Measurements from ENCODE around the gene SLC38A10.

SLC38A10 gene

DNA sequence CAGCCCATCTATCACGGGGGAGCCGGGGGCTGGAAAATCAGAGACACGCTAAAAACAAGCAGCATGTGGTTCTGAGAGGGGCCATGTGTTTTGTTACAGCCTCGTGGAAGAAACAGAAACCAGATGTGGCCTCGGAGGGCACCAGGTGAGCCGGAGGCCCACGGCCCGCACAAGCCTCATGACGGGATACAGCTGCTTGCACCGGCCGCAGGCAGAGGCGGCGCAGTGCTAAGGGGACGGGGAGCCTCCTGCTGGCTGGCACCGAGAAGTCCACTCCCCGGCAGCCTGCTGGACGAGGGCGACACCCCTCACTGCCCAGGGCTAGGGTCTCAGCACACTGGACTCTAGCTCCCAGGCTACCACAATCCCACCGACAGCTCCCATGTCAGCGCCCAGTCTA is 36.8 kb downstream of the SLC38A10 start:
- DNase-seq = no peak

DNA sequence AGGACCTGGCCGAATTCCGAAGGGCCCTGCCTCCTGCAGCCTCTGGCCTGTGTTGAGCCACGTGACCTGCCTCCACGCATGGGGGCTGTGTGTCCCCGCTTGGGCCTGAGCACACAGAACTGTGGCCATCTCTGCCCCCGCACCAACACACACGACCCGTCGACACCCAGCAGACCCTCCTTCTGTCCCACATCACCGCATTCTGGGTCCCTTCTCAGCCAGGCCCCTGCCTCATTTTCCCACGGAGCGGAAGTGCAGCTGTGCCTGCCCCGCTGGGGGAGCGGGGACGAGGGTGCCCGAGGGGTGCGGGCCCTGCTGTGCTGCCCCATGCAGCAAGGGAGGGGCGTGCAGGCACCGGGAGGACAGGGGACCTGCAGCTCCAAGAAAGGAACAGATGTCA is 37.6 kb downstream of the SLC38A10 start:
- no peak for DNase-seq

DNA sequence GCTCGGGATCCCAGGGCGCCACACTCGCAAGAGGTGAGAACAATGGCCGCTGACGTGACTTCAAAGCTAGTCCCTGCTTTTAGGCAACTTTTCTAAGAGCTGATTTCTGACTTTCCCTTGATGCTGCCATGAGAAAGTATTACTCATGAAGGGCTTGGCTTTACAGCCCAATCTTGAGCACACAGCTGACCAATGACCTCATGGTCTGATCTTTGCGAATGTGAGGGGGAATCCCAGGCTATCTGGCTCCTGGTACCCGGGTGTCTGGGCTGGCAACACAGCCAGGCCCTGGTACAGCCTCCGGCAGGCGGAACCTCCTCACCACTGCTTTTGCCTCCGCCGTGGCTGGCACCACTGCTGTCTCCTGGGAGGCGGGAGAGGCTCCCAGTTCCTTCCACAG is 38.5 kb downstream of the SLC38A10 start:
- peak in 1 of 56 donors; percentile 17 for DNase-seq

DNA sequence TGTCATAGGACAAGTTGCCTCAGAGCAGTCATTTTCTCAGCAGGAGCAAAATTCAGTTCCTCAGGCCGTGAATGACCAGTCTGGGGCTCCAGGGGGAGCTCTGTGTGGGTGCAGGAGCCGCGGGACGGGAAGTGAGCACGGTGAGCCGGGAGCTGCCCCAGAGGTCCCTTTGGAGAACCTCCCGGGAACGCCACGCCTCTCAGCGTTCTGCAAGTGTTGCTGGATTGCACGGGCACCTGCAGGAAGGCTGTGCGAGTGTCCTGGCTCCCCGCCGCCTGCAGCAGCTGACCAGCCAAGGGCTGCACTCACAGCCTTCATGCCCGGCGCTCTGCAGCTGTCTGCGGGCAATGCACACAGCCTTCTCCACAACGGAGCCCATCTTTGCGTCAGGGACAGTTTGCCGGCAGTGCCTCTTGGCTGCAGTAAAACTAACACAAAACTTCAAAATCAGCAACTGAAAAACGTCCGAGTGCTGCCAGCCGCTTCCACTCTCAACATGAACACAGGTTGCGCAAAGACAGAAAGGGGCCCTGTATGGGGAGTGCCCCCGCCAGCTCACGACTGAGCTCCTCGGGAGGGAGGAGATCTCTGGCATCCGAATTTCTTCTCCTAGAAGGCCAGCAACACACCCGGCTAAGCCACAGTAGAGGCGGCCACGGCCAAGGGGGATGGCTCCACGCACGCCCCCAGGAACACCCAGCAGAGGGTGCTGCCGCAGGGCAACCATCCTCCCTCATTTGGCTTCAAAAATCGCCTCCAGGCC is 40.0 kb downstream of the SLC38A10 start:
- DNase-seq = peak in 39 of 56 donors; percentile 6 to 74 (median 33)

DNA sequence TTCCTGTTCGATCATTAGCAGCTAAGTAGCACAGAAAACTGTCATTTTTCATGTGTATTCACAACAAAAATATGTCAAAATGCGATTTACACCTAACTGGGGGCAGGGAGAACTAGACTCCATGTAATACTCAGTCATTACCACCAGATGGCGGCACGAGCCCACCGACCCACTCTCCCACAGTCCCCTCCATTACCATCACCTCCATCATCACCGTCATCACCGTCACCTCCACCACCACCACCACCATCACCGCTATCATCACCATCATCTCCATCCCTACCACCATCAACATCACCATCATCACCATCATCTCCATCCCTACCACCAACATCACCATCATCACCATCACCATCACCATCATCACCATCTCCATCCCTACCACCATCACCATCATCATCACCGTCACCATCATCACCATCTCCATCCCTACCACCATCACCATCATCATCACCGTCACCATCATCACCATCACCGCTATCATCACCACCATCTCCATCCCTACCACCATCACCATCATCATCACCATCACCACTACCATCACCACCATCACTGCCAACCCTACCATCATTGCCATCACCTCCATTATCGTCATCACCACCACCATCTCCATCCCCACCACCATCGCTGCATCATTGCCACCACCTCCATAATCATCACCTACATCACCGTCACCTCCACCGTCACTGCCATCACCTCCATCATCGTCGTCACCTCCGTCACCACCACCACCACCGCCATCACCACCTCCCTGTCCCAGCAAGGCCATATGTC is 41.6 kb downstream of the SLC38A10 start:
- DNase-seq = peak in 30 of 56 donors; percentile 6 to 70 (median 22)

DNA sequence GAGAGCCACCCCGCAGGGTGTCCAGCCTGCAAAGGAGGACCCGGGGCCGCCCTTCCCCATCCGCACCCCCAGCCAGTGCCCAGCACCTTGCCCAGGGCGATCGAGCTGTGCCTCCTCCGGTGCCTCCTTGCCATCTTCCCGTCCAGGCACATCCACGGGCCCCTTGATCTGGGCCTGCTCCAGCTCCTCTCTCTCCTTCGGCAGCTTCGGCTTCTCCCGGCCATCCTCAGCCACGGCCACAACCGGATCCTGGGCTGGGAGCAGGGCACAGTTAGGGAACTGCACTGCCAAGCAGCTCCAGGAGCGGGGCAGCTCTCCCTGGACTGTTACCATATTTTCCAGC is 42.1 kb downstream of the SLC38A10 start:
- DNase-seq = no peak

DNA sequence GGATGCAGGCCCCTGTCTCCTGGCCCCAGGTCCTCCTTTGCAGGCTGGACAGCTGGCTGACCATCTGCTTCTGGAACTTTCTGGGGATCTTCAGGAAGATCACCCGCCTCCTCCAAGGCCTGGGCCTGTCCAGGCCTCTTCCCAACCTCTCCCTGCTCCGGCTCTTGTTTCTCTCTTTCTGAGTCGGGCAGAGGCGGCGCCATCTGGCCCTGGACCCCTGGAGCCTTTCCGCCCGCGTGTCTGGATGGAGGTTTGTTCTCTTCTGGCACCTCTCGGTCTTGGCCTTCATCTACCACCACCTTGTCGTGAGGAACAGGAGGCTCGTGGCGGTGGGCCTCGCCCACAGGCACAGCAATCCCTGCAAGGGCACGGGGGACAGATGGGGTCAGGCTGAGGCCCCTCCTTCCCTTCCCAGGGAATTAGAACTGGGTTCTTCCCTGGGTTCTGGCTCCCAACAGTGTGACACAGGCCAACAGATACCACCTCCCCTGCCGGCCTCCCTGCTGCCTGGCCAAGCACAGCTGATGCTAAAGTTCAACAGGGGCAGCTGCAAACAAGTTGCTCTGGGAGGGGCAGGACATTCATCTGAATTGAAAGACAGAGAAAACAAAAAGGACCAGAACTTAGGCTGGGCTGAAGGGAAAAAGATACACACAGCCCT is 42.7 kb downstream of the SLC38A10 start:
- no peak for DNase-seq

DNA sequence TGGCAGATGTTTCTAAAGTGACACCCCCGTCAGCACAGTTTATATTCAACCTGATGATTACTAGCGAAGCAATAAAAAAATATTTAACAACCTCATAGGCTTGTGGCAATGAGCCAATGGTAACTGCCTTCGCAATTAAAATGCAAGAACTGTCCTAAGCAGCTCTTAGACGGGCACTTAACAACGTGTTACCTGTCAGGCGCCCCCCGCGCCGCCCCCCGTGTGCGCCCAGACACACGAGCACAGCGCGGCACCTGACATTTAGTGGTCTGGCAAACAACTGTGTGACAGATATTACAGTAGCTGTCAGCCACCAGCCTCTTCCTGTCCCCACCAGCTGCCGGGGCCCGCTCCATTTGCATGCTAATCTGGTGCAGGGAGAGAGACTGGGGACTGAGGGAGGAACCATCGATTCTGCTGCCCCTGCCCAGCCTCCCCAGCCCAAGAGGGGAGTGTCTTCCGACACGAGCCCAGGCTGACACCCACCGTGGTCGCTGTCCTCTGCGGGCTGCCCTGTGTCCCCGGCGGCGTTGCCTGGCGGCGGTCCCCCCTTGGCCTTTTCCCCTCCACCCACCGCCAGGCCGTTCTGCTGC is 43.3 kb downstream of the SLC38A10 start:
- DNase-seq = no peak

DNA sequence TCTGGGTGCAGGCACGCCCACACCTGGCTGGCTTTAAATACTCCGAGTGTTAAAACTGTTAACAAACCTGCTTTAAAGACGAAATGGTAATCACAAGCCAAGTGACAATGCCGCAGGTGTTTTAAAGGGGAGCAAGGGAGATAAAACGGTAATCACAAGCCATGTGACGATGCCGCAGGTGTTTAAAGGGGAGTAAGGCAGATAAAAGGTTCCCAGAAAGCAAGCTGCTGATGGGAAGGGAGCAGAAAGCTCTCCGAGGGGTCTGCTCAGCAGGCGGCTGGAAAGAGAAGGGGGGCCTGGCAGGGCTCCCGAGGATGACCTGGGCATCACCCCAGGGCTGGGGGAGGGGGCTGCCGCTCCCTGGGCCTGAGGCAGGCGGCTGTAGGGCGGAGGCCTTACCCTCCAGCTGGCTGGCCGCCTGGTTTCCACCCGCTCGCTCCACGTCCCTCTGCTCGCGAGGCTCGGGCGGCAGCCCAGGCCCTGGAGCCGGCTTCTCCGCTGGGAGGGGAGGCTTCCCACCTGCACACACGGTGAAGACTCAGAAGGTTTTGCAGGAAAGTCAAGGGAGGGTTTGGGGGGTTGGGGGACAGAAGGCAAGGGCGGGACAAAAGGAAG is 43.9 kb downstream of the SLC38A10 start:
- peak in 3 of 56 donors; percentile 9 to 24 (median 19) for DNase-seq

DNA sequence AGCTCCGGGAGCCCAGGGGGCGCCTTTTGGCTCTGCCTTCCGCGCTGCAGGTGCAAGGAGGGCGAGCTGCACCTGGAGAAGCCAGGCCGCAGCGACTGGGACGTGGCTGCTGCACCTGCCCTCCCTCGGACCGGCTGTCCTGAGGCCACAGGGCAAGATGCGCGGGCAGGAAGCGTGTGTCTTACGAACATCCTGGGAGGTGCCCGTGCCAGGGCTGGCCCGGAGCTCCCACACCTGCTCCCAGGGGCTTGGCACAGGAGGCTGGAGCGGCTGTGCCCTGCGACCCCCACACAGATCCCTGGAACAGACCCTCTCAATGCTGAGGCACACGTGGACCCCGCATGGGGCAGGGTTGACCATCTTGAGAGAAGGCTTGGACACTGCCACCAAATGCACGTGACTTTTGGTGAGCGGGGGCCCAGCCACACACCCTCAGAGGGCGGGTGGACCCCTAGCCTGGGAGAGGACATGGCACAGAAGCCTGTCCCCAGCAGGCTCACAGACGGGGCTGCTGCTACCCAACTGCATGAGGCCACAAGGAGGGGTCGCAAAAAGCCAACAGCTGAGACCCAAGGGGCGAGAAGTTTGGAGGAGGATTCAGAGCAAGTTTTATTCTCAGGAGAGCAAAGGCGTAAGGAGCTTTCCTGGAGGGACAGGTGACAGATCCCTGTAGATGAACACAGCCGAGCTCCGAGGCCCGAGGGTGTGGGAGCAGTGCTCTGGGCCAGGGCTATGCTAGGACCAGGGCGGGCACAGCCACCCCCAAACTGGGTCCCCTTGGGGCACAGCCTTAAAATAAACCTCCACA is 44.6 kb downstream of the SLC38A10 start:
- DNase-seq = no peak

DNA sequence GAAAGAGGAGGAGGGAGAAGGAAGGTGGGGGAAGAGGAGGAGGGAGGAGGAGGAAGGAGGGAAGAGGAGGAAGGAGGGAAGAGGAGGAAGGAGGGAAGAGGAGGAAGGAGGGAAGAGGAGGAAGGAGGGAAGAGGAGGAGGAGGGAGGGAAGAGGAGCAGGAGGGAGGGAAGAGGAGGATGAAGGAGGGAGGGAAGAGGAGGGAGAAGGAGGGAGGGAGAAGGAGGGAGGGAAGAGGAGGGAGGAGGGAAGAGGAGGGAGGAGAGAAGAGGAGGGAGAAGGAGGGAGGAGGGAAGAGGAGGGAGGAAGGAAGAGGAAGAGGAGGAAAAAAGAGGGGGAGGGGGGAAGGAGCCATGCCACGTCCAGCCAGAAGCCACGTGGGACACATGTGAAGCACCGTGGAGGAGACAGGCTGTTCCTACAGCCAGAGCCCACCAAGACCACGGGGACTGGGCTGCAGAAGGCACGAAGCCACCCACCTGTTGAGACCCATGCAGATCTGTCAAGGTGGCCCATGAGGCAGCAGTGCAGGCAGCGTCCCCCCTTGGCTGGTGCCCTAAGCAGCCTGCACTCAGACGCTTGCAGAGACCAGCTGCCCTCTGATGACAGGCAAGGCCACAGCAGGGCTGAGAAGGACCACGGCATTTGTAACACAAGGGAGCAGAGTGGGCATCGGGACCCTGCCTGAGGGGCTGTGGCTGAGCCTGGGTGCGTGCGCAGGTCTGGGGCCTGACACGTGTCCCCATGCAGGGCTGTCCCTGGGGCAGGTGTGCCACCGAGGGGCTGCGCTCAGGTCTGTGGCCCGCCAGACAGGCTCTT is 45.7 kb downstream of the SLC38A10 start:
- DNase-seq = no peak

DNA sequence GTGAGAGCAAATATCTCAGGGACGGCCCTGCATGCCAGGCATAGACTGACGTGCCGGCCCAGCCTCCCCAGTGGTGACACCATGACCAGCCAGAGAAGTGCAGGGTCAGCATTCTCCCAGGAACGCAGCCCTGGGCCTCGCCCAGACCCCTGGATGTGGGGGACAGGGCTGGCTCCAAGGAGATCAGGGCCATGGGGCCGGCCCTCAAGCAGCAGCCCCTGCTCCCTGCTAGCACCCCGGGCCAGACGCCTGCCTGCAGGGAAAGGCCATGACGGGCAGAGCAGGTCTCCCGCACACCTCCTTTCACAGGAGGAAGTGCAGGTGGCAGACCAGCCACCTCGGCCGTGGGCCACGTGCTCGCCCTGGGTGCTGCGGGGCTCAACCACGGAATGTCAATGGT is 46.5 kb downstream of the SLC38A10 start:
- DNase-seq = no peak

DNA sequence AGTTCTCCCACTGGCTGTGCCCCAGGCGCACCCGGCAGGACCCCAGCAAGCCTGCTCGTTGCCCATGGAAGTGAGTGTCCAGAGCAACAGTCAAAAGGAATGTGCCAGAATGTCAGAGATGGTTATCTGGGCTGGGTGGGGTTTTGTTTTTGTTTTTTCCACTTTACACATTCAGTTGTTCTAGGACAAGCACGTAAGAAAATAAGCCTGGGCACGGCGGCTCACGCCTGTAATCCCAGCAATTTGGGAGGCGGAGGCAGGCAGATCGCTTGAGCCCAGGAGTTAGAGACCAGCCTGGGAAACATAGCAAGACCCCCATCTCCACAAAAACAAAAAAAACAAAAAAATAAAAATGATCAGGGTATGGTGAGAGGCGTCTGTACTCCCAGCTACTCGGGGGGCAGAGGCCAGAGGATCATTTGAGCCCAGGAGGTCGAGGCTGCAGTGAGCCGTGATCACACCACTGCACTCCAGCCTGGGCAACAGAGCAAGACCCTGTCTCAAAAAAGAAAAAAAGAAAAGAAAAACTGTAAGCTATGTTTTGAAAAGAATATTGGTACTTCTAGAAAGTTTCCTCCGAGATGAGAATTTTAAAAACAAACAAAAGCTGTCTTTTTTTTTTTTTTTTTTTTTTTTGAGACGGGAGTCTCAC is 47.6 kb downstream of the SLC38A10 start:
- DNase-seq = no peak

DNA sequence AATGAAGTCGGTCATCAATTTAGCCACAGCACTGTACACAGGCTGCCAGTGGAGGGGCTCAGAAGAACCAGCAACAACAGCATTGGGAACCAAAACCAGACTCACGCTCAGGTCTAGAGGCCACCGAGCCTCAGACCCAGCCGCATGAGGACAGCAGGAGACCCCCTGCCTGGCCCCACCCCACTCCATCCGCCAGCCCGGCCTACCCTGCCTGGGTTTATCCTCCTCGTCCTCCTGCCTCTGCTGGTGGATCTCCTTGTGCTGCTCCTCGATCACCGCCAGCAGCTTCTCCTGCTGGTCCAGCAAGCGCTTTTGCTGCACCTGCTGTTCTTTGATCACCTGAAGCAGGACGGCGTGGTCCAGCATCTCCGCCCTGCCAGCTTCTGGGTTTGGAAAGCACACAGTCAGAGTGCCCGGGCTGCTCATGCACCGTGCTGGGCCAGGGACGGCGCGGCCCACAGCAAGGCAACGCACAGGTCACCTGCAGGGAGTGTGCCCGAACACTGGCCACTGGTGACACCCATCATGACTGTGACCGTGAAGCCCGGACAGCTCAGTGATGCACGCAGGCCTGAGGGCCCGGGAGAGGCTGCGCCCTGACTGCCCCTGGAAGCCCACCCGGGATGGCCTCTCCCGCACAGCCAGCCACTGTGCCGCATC is 48.3 kb downstream of the SLC38A10 start:
- no peak for DNase-seq

DNA sequence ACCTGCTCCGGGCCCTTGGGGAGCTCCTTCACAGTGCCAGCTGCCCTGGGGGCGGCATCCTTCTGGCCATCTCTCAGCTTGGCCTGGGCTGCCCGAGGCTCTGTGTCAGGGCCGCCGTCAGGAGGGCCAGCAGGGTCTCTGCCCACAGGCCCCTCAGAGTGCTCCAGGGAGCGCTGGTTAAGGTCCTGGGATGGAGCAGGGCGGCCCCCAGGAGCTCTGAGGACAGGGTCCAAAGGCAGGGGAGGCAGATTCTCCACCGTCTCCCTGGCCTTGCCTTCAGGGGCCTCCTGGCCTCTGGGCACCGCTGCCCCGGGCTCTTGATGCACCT is 48.8 kb downstream of the SLC38A10 start:
- no peak for DNase-seq

DNA sequence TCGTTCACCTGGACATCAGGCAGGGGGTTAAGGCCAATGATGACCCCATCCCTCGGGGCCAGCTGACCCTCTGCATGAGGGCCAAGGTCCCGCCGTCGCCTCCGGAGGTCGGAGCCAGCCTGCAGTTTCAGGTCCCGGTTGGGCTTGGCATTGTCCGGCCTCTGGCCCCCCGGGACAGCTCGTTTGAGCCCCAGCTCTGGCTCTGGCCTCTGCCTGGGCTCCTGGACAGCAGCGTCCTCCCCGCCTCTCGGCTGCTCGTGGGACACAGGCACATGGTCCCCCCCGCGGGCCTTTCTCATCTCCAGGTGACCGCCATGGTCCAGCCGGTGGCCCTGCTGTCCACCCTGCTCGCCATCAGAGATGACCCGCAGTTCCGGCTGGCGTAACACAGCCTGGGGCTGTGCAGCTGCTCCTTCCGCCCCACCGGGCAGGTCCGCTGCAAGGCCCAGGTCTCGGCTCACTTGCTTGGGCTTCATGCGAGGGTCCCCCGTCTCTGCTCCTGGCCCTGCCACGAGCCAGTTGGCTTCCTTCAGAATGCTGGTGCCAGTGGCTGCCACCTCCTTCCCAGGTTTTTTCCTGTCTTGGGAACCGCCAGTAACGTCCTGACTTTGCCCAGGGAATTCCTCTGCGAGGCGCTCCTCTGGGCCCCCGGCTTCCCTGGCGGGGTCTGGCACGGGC is 49.3 kb downstream of the SLC38A10 start:
- DNase-seq = no peak

DNA sequence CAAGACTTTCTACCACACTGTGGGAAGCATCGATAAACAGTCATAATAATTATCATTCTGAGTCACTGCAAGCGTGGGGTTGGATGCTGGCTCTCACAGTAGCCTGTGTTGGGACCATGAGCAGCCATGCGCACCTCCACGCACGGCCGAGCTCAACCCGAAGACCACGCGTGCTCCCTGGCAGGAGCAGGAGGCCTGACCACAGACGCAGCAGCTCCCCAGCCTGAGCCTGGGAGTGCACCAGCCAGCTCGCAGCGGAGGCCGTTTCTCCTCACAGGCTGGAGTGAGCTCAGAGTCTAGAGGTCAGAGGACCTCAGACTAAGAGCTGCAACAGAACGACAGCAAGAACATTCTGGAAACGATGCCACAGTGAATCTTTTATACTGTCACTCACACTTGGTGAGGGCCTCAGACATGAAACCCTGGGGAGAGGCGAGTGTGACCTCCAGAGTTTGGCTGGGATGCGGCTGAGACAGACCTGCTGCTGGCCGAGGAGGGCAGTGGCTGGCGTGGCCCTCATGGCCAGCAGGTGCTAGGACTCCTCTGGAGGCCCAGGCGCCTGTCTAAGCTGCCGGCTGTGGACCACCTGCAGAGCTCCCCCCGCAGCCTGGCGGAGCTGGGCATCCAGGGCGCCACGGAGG is 50.0 kb downstream of the SLC38A10 start:
- no peak for DNase-seq

All from nucleus accumbens (tissue), 56 donors.